ENCODE measurements around the gene ABCC2.

Gene ABCC2

GRCh38 chr10:99895867-99896266, 113.4 kb downstream of the ABCC2 start:
- no peak for DNase-seq (ENCODE audit: low read depth, low spot score)
- TF ChIP-seq CTCF (IDR thresholded peaks at IDR 0.05; ENCODE audit: insufficient read depth, low read length, missing control alignments), result no peak
- ChIA-PET POLR2A (no interaction called here), CTCF (interaction anchor here (0.6 to 2.9 kb wide), 4 partner anchors 10 to 149 kb away, joined by 4 to 12 read pairs (median 8); no protein-coding TSS in a partner anchor)
- H3K4me3 ChIP-seq (ENCODE audit: low read depth, low read length), result no peak overlapping the region

Measured in AG04449 (cell line).